Stomach (tissue), 19 donors: ENCODE measurements around the gene AZIN2. TPM values are rescaled to one million over a fixed set of nuclear protein-coding genes. Genes with fewer than 3 reads are reported as not detected.

Experiments used
- DNase-seq, 2 donors: peaks; one replicate each; pipeline versions ENCODE4 v3.0.0 to v3.0.0-alpha.2; 2013 to 2019
- H3K27ac ChIP-seq, 5 donors: fragments of 200-600 bp in 4 of 5; sonication (generic) in 4 of 5; one replicate each; pipeline ENCODE4 v1.5.1; 2013 to 2019; ENCODE audit warnings: mild to moderate bottlenecking in 1 of 5, moderate library complexity in 1 of 5
- H3K27me3 ChIP-seq, 3 donors: fragments of 200-600 bp; sonication (generic); one replicate each; pipeline ENCODE4 v1.5.1; 2017 to 2019; ENCODE audit warnings: mixed run types in 1 of 3
- H3K36me3 ChIP-seq, 4 donors: fragments of 200-600 bp; sonication (generic); 1 replicate in 3 of 4; 2 replicates in 1 of 4; pipeline ENCODE4 v1.5.1; 2016 to 2019
- H3K4me1 ChIP-seq, 4 donors: fragments of 200-600 bp; sonication (generic); one replicate each; pipeline ENCODE4 v1.5.1; 2016 to 2019
- H3K4me3 ChIP-seq, 4 donors: fragments of 200-600 bp; sonication (generic) in 3 of 4; one replicate each; pipeline ENCODE4 v1.5.1; 2016 to 2019; ENCODE audit warnings: mild to moderate bottlenecking in 1 of 4
- H3K9me3 ChIP-seq, 4 donors: fragments of 200-600 bp; sonication (generic); one replicate each; pipeline ENCODE4 v1.5.1; 2016 to 2019
- CTCF ChIP-seq, 7 experiments: fragments of 450-650 bp in 4 of 7; fragments of 200-600 bp in 3 of 7; sonication (generic) in 3 of 7; IDR thresholded peaks; one replicate each; pipeline ENCODE4 v1.5.1; 2016 to 2019; ENCODE audit warnings: antibody characterized with exemption in 7 of 7, control low read depth in 2 of 7, mild to moderate bottlenecking in 1 of 7
- EP300 ChIP-seq: sonication (generic); formaldehyde crosslinking; IDR thresholded peaks from one replicate; pipeline ENCODE4 v1.6.1; 2017; ENCODE audit warnings: antibody characterized with exemption
- POLR2A ChIP-seq, 4 donors: fragments of 450-650 bp; IDR thresholded peaks; one replicate each; pipeline ENCODE4 v1.6.1; 2016; ENCODE audit warnings: antibody characterized with exemption in 4 of 4, control low read depth in 2 of 4, mild to moderate bottlenecking in 1 of 4, moderate library complexity in 1 of 4
- POLR2AphosphoS5 ChIP-seq, 3 donors: sonication (generic); formaldehyde crosslinking; IDR thresholded peaks; one replicate each; pipeline ENCODE4 v1.6.1; 2016; ENCODE audit warnings: antibody characterized with exemption in 3 of 3
- WGBS, 5 donors: extraction: QIAGEN DNeasy Blood & Tissue Kit in 3 of 5; methylation state at CpG; one replicate each; pipeline versions ENCODE4 v1.1.5 to v1.1.7; 2013 to 2018; 5-methylcytosine and 5-hydroxymethylcytosine counted together
- intact Hi-C: fragments of 100-400 bp; cut with DNase I; formaldehyde crosslinking; loops from one replicate; pipeline ENCODE4 v1.15.1; 2023; ENCODE audit warnings: low total_unique reads
- long read RNA-seq, 10 donors: transcript quantifications; one replicate each; lab custom pipeline, GENCODE V29; 2026
- polyA plus RNA-seq, 3 donors: library from polyadenylated mRNA; stranded (reverse); fragments of 200-250 nt; gene quantifications; one replicate each; pipeline ENCODE4 v1.2.3, GENCODE V29; 2013
- total RNA-seq, 5 donors: library from RNA; depleted of rRNA; stranded (reverse); fragments of >200 nt; gene quantifications; one replicate each; pipeline versions ENCODE4 v1.1.0 to v1.2.3, GENCODE V29; 2014 to 2016
- donor health status: healthy with polysubstance abuse.
- donor health status: Bipolar disorder and iron deficiency.
- donor health status: healthy.

Gene AZIN2
- total RNA-seq: 10 to 100 TPM in 2 of 5 donors, 1 to 10 TPM in 2, not detected in 1; 2.0 to 39.7 (median 6.8) TPM
- 1 to 10 TPM in 2 of 3 donors, under 1 TPM in 1; 0.61 to 2.0 (median 1.1) TPM for polyA plus RNA-seq
- long read RNA-seq, donor 1: 0 reads
- long read RNA-seq, donor 2: 0 reads
- long read RNA-seq, donor 3: 0 reads
- long read RNA-seq, donor 4: 0 reads
- long read RNA-seq, donor 5: 0 reads
- long read RNA-seq, donor 6: 0 reads
- long read RNA-seq, donor 7, partial matches to known transcripts: 0 of 1 reads
- long read RNA-seq, donor 7, other reads (novel, unspliced or antisense): 0 of 1 reads
- long read RNA-seq, donor 8: 0 reads
- long read RNA-seq, donor 9: 0 reads
- long read RNA-seq, donor 10: 0 reads

DNA sequence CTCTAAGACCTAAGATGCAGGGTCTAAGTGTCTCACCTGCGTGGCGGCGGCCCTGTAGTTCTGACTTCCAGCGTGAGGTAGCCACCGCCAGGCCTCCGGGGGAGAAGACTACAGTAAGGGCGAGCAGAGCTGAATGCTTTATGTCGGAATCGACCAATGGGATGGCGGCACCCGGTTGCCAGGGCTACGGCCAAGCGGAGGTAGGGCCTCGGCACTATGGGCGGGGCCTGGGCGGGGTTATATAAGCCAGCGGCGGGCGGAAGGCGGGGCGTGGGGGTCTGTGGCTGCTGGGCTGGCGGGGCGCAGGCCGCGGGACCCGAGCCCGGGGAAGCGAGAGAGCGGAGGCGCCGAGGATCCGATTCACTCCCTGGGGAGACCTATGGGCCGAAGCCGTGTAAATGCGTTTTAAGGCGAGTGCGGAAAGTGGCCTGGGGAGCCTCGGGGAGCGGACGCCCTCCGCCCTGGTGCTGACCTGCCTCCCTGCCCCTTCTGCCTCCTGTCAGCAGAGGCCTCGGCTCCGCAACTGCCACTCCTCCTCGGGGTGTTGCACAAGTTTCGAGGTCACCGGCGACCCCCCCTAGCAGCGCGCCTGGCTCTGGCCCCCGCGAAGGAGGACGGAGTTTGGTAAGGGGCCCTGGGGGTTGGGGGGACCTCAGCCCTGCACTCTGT is at the start of gene AZIN2:
AZIN2 (plus strand) TSS at position 269 of the 669 bp plus-strand sequence. CDS start 1,097 bp downstream, outside the sequence.
- Histone ChIP-seq H3K9me3 (no peaks in the 10 kb centered on the region), H3K27ac (peak within 1 kb of the TSS in 4 of 5 donors; percentile 35 to 74 (median 58)), H3K4me1 (peaks cover 10 to 24% (median 23%) of the 10 kb centered on the region in 4 donors), H3K36me3 (no peaks in the 10 kb centered on the region), H3K4me3 (peak within 1 kb of the TSS; percentile 64 to 87 (median 74)), H3K27me3 (peaks cover 0 to 6% (median 0%) of the 10 kb centered on the region in 3 donors)
- TF ChIP-seq POLR2AphosphoS5 (IDR thresholded peaks at IDR 0.05) (peak in 2 of 3 donors; percentile 70 to 93), EP300 (no peak), POLR2A (IDR thresholded peaks at IDR 0.05) (no peak)
- intact Hi-C loops: no loop called here
- whole genome bisulfite sequencing, 5 donors: 0 to 1% (median 1%) methylated on average over 27 to 52 of the region's 52 CpGs
- DNase-seq: peak; percentile 98 to 99

DNA sequence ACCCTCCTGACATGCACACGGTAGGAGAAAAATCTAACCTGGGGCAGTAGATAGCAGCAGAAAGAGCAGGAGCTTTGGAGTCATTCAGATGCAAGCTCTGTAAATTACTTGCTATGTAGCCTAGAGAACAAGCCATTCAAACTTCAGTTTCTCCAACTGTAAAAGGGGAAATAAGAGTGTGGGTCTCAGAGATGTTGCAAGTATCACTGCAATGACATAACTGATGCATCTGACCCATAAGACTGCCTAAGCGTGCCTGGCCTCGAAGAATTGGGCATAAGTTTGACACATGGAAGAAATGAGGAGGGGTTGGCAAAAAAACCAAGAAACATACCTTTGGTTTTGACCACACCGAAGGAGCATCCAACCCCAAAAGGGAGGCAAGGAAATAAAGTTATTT is 49.4 kb upstream of the AZIN2 start:
- 80 to 93% (median 88%) methylated on average over 4 of the region's 4 CpGs for WGBS, 5 donors
- H3K9me3 ChIP-seq: no peaks in the 10 kb centered on the region
- peaks cover 51 to 91% (median 68%) of the 10 kb centered on the region in 4 donors for H3K4me1 ChIP-seq
- peaks cover 0 to 27% (median 11%) of the 10 kb centered on the region in 4 donors for H3K36me3 ChIP-seq
- TF ChIP-seq EP300 (no peak), POLR2AphosphoS5 (IDR thresholded peaks at IDR 0.05) (no peak), CTCF (IDR thresholded peaks at IDR 0.05) (no peak), POLR2A (IDR thresholded peaks at IDR 0.05) (no peak)
- no peaks in the 10 kb centered on the region for H3K27me3 ChIP-seq
- intact Hi-C loops: no loop called here
- H3K4me3 ChIP-seq: no peak overlapping the region
- H3K27ac ChIP-seq: peak overlapping the region in 2 of 5 donors; percentile 10 to 58
- DNase-seq: no peak

DNA sequence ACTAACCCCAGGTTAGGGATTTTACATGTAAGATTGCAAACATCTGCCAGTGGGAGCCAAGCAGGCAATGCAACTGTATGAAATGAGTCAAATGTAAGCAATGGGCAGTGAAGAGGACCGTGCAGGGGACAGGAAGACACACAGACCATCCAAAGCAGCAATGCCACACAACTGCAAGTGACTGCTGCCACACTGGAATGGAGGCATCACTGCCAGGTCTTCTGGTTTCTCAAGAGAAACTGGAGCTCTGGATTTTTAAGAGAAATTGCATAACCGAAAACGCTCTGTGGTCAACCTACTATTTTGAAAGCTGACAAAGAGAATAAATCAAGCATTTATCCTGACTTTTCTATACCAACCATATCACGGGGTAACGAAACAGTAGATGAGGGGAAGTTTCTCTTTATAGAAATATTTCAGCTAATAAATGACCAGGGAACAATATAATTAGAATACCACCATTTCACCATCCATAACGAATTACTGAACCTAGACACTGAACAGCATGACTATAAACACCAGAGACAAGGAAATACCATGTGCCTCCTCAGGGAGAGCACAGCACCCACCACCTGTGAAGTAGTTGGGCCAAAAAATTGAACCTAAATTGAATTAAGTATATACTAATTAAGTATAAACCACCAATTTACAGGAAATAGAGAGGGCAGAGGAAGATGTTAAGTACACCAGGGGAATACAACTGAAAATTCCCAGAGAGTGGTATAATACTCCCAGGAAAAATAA is 48.7 kb upstream of the AZIN2 start:
- peaks cover 0 to 27% (median 11%) of the 10 kb centered on the region in 4 donors for H3K36me3 ChIP-seq
- WGBS, 5 donors: 61 to 76% (median 72%) methylated on average over 6 of the region's 6 CpGs
- H3K4me3 ChIP-seq: no peak overlapping the region
- DNase-seq: no peak
- no peaks in the 10 kb centered on the region for H3K9me3 ChIP-seq
- peak overlapping the region in 2 of 5 donors; percentile 10 to 19 for H3K27ac ChIP-seq
- H3K27me3 ChIP-seq: no peaks in the 10 kb centered on the region
- no peak for TF ChIP-seq POLR2A (IDR thresholded peaks at IDR 0.05)
- TF ChIP-seq EP300: no peak
- TF ChIP-seq CTCF (IDR thresholded peaks at IDR 0.05): no peak
- TF ChIP-seq POLR2AphosphoS5 (IDR thresholded peaks at IDR 0.05): no peak
- intact Hi-C loops: no loop called here
- H3K4me1 ChIP-seq: peaks cover 43 to 83% (median 63%) of the 10 kb centered on the region in 4 donors

GRCh38 chr1:33036051-33036525 is 44.9 kb upstream of the AZIN2 start:
- peak overlapping the region; percentile 75 to 92 (median 91) for H3K27ac ChIP-seq
- TF ChIP-seq EP300 (no peak), POLR2AphosphoS5 (IDR thresholded peaks at IDR 0.05) (no peak), CTCF (IDR thresholded peaks at IDR 0.05) (no peak), POLR2A (IDR thresholded peaks at IDR 0.05) (no peak)
- no peaks in the 10 kb centered on the region for H3K9me3 ChIP-seq
- H3K27me3 ChIP-seq: no peaks in the 10 kb centered on the region
- no peak for DNase-seq
- peak overlapping the region; percentile 79 to 92 (median 86) for H3K4me3 ChIP-seq
- H3K4me1 ChIP-seq: peaks cover 35 to 55% (median 47%) of the 10 kb centered on the region in 4 donors
- H3K36me3 ChIP-seq: peaks cover 0 to 13% (median 0%) of the 10 kb centered on the region in 4 donors
- whole genome bisulfite sequencing, 5 donors: 3 to 9% (median 5%) methylated on average over 5 of the region's 5 CpGs
- intact Hi-C loops: no loop called here
